ENCODE data around the gene GATA2.

The GATA2 gene

GRCh38 chr3:128491941-128492670, 895 bp downstream of the GATA2 start:
- Histone ChIP-seq H3K36me3 (ENCODE audit: low read depth) (peaks cover 5% of the 10 kb centered on the region; the same call in 1 of the 2 replicates), H3K9me3 (ENCODE audit: severe bottlenecking) (no peaks in the 10 kb centered on the region), H3K27ac (ENCODE audit: poor library complexity, severe bottlenecking) (no peak overlapping the region), H3K4me1 (ENCODE audit: insufficient read depth, poor library complexity, severe bottlenecking) (no peaks in the 10 kb centered on the region), H3K4me3 (ENCODE audit: severe bottlenecking) (no peak overlapping the region), H3K27me3 (ENCODE audit: insufficient read depth, poor library complexity, severe bottlenecking) (no peaks in the 10 kb centered on the region)
- ATAC-seq (ENCODE audit: low read depth) = no peak
- TF ChIP-seq CTCF (IDR thresholded peaks at IDR 0.05; ENCODE audit: poor library complexity, severe bottlenecking) = no peak
- DNase-seq (ENCODE audit: low spot score) = peak; percentile 53

- no peaks in the 10 kb centered on the region for H3K27me3 ChIP-seq (ENCODE audit: insufficient read depth, poor library complexity, severe bottlenecking)
- H3K4me1 ChIP-seq (ENCODE audit: insufficient read depth, poor library complexity, severe bottlenecking) = no peaks in the 10 kb centered on the region
- no peaks in the 10 kb centered on the region for H3K9me3 ChIP-seq (ENCODE audit: severe bottlenecking)
- DNase-seq (ENCODE audit: low spot score) = peak; percentile 51
- H3K4me3 ChIP-seq (ENCODE audit: severe bottlenecking) = no peak overlapping the region
- ATAC-seq (ENCODE audit: low read depth) = no peak
- H3K27ac ChIP-seq (ENCODE audit: poor library complexity, severe bottlenecking) = no peak overlapping the region
- no peak for TF ChIP-seq CTCF (IDR thresholded peaks at IDR 0.05; ENCODE audit: poor library complexity, severe bottlenecking)
- H3K36me3 ChIP-seq (ENCODE audit: low read depth) = peaks cover 5% of the 10 kb centered on the region; the same call in 1 of the 2 replicates
Observed at GRCh38 chr3:128491691-128491940, 1.4 kb downstream of the GATA2 start.

GRCh38 chr3:128490915-128491690, 1.9 kb downstream of the GATA2 start:
- Histone ChIP-seq H3K4me3 (ENCODE audit: severe bottlenecking) (no peak overlapping the region), H3K27me3 (ENCODE audit: insufficient read depth, poor library complexity, severe bottlenecking) (no peaks in the 10 kb centered on the region)

GRCh38 chr3:128490650-128490914, 2.4 kb downstream of the GATA2 start:
- H3K36me3 ChIP-seq (ENCODE audit: low read depth) = peaks cover 5% of the 10 kb centered on the region; the same call in 1 of the 2 replicates
- H3K27ac ChIP-seq (ENCODE audit: poor library complexity, severe bottlenecking) = no peak overlapping the region
- no peaks in the 10 kb centered on the region for H3K27me3 ChIP-seq (ENCODE audit: insufficient read depth, poor library complexity, severe bottlenecking)
- H3K4me1 ChIP-seq (ENCODE audit: insufficient read depth, poor library complexity, severe bottlenecking) = no peaks in the 10 kb centered on the region
- DNase-seq (ENCODE audit: low spot score) (no peak), ATAC-seq (ENCODE audit: low read depth) (no peak)
- H3K9me3 ChIP-seq (ENCODE audit: severe bottlenecking) = no peaks in the 10 kb centered on the region
- H3K4me3 ChIP-seq (ENCODE audit: severe bottlenecking) = peak overlapping the region; percentile 74
- no peak for TF ChIP-seq CTCF (IDR thresholded peaks at IDR 0.05; ENCODE audit: poor library complexity, severe bottlenecking)

More at GRCh38 chr3:128490915-128491690, 1.9 kb downstream of the GATA2 start:
- ATAC-seq (ENCODE audit: low read depth) (no peak), DNase-seq (ENCODE audit: low spot score) (no peak)
- Histone ChIP-seq H3K27ac (ENCODE audit: poor library complexity, severe bottlenecking) (no peak overlapping the region), H3K36me3 (ENCODE audit: low read depth) (peaks cover 5% of the 10 kb centered on the region; the same call in 1 of the 2 replicates), H3K4me1 (ENCODE audit: insufficient read depth, poor library complexity, severe bottlenecking) (no peaks in the 10 kb centered on the region), H3K9me3 (ENCODE audit: severe bottlenecking) (no peaks in the 10 kb centered on the region)
- TF ChIP-seq CTCF (IDR thresholded peaks at IDR 0.05; ENCODE audit: poor library complexity, severe bottlenecking) = no peak

All from RWPE2 (cell line).